GM18873 (cell line): Measurements from ENCODE around the gene VDAC2.

Source experiments
- ATAC-seq: cut with Tn5 transposase; IDR thresholded peaks from one replicate; pipeline ENCODE4 v1.9.1; 2021; ENCODE audit warnings: mild to moderate bottlenecking, moderate library complexity, moderate number of reproducible peaks; ENCODE audit not compliant: unreplicated experiment, low FRiP score

Gene VDAC2

DNA sequence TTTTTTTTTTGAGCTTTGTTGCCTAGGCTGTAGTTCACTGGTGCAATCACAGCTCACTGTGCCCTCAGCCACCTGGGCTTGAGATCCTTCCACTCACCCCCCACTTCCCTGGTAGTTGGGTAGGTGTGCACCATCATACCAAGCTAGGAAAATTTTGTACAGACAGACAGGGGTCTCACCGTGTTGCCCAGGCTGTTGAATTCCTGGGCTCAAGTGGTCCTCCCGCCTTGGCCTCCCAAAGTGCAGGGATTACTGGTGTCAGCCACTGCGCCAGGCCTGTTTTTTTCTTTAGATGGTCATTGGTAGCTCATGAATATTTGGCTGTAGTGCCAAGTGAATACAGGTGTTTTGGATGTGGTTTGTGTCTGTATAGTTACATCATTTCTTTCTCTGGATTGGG lies 17.7 kb downstream of the VDAC2 start:
- ATAC-seq: no peak

DNA sequence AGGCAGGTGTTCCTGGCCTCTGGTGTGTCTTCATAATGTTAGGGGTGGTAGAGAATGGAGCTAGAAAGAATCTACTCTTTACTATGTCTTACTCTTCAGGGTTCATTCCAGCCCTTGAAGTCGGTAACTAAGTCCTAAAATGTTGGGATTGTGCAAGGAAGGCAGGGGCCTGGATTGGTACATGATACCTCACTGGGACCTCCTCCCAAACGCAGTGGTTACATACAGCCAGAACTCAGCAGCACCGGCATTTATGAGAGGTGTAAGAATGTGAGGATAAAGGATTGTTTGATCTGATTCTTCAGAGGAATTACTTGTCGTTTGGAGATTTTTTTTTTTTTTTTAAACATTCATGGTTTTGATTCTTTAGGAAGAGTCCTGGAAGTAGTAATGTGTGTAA lies 18.2 kb downstream of the VDAC2 start:
- no peak for ATAC-seq

DNA sequence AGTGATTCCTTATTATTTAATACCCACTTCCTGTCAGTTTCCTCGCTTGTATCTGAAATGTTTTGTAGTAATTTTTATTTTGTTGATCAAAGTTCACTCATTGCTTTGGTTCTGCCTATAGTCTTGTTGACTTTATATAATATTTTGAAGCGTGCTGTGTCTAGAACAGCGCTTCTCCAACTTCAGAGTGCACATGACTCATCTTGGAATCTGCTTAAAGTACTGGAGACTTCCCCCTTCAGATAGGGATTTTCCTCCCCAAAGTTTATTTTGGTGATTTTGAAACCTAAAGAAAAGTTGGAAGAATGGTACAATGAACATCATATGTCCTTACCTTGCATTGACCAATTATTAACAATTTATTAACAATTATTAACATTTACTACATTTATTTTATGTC lies 19.4 kb downstream of the VDAC2 start:
- no peak for ATAC-seq

DNA sequence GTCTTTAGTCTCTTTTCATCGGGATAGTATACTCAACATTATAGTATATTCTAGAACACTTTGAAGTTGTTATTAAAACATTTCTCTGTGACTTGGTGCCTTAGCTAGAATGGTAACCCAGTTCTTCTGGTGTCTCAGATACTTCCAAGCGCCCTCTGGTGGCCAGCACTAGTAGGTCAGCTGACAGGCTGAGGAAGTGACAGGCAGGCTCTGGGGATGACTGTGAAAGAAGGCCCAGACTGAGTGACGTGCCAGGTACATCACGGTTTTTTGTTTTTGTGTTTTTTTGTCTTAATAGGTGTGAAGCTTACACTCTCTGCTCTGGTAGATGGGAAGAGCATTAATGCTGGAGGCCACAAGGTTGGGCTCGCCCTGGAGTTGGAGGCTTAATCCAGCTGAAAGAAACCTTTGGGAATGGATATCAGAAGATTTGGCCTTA lies 20.0 kb downstream of the VDAC2 start:
- no peak for ATAC-seq

DNA sequence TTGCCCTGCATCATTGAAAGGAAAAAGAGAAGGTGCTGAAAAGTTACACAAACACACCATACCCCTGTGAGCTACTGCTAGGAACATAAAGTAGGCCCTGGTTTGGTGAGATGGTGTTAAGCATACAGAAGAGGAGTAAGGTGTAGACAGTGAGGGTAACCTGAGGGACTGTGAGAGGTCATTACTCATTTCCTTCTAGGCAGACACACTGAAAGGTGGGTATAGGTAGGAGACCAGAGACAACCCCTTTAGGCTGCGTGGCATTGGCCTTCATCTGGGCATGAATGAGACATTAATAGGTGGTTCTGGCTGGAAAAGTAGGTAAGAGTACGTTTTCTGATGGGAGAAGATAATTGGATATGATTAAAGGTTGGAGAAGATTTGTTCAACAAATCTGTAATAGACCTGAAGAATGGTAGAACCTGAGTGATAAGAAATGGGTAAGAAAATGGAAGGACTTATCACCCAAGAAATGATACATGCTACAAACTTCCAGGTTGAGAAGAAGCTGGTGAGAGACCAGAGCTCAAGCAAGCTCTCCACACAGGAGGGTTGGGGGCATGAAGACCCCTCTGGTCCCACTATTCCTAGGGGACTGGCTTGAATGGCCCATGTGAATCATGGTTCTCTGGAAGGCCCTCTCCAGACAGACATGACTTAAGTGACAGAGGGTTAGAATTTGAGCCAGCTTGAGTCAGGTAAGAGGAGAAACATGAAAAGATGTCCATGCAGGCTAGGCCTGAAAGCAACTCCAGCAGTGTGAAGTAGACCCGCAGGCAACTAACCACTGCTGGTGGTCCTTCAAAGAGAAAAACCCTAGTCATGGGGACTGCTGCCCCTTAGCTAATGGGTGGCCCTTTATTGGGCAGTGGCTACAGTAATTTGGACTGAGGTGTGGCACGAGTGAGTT lies 21.3 kb downstream of the VDAC2 start:
- no peak for ATAC-seq

DNA sequence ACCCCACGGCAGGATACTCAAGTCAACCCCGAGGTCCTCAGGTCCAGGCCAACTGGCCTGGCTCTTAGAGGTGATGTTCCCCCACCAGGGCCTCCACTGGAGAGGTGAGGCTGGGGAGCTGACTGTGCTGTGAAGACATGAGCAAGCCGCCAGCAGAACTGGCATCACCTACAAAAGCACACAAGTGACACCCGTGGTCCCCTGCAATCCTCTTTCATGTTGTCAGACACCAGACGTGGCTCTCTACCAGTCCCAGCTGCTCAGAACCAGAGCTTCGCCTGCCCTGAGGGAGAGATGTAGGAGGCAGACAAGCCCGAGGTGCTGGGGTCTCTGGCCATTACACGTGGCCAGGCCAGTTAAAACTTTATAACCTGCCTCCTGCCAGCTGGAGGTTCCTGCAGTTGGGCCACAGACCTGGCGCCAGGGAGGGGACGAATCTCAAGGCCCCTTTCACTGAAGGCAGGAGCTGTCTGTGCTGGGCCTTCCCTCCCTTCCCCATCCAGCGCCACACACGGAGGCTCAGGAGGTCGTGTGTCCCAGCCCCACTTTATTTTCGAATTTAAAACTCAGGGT lies 22.9 kb downstream of the VDAC2 start:
- no peak for ATAC-seq

DNA sequence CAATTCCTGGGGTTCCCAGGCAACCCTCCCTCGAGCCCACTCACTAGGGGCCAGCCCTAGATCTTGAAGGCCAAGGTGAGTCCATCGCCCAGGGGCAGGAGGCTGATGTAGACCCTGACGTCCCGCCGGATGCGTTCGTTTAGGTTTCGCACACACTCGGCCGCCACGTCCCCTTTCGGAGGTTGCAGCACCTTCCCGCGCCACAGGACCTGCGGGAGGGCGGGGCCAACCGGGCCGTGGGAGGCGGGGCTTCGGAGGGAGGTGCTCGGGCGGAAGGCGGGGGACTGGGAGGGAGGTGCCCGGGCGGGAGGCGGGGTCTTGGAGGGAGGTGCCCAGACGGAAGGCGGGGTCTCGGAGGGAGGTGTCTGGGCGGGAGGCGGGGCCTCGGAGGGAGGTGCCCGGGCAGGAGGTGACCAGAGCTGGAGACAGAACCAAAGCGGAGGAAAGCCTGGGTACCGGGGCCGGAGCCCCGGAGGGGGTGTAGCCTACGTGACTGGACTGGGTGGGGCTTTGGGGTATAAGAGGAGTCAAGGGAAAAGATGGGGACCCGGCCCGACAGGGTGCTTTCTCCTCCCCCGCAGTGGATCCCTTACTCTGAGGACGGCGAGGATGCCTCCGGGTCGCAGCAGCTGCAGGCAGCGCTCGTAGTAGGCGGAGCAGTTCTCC lies 23.6 kb downstream of the VDAC2 start:
- peak; percentile 33 for ATAC-seq

DNA sequence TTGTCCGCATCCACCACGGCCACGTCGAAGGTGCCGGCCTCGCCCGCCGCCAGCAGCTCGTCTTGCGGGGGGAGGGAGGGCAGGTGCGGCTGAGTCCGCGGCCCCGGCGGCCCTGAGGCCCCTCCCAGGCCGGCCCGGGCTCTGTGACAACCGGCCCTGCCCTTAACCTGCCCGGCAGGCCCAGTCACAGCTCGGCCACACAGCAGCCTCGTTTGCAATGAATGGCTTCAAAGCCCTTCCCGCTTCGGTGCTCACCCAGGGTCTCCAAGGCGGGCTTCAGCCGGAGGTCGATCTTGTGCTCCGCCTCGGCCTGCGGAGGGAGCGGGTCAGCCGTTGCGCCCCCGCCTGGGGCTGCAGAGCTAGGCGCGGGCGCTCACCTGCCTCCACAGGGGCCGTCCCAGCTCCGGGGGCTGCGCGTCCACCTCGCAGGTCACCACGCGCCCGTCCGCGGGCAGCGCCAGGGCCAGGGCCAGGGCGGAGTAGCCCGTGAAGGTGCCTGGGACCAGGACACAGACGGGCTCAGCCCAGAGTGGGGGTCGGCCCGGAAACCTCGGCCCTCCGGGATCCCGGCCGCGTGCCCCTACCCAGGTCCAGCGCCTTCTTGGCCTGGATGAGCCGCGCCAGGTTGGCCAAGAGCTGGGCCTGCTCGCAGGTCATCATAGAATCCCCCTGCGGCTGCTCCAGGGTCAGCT lies 24.2 kb downstream of the VDAC2 start:
- ATAC-seq: no peak

DNA sequence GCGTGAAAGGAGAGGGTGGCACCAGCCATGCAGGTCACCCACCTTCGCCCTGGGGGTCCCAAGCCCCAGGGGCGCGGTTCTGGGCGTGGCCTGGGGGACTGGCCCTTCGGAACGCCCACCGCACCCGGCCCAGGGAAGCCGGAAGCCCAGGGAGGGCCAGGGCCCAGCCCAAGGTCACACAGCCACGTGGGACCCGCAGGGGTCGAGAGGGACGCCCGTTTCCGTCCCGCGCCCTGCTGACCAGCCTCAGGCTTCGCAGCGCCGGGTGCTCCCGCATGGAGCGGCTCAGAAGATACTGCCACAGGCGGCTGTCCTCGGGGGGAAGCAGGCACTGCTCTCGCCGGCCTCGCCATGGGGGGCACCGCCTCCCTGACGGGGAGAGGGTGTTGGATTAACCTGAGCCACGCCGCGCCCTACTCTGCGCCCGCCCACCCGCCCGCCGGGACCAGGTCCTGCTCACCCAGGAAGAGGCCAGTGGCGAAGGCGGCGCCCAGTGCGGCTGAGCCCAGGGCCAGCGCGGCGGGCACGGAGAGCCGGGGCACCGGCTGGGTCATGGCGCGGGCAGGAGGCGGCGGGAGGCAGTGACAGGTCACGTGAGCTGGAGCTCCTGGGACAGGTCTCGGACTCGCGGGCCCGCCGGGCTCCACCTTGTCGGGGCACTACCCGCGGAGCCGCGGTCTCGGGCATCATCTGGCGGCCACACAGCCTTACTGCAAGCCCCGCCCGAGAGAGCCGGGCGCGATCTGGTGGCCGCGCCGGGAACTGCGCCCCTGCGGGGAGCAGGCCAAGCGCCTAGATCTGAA lies 25.0 kb downstream of the VDAC2 start, which contains the start of gene COMTD1:
COMTD1 (minus strand) TSS at position 583 of the 803 bp plus-strand sequence; CDS start at position 554, 29 bp downstream.
- peak; percentile 60 for ATAC-seq

DNA sequence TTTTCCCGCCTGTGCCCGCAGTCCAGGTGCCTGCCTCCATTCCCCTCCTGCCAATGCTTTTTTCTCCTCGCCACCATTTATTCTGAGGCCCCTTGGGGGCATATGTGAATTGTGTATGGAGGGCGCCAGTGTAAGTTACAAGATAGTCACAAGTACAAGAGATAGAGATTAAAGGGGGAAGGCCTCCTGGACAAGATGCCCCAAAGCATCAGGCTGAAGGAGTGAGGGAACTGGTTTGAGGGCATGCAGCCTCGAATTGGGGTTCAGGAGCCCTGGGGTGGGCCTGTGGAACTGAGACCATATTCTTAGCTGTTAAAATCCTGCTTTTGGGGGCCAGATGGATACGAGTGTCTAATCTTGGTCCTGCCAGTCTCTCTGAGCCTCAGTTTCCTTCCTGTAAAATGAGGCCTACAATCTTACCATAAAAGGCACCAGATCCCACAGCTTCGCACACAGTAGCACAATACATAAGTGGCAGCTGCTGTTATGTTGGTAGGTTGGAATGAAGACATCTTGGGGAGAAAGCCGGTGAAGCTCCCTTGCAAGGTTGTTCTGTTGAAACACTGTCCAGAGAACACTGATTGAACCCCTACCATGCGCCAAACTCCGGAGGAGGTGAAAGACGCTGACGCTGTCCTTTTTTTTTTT lies 25.7 kb downstream of the VDAC2 start:
- ATAC-seq: no peak

DNA sequence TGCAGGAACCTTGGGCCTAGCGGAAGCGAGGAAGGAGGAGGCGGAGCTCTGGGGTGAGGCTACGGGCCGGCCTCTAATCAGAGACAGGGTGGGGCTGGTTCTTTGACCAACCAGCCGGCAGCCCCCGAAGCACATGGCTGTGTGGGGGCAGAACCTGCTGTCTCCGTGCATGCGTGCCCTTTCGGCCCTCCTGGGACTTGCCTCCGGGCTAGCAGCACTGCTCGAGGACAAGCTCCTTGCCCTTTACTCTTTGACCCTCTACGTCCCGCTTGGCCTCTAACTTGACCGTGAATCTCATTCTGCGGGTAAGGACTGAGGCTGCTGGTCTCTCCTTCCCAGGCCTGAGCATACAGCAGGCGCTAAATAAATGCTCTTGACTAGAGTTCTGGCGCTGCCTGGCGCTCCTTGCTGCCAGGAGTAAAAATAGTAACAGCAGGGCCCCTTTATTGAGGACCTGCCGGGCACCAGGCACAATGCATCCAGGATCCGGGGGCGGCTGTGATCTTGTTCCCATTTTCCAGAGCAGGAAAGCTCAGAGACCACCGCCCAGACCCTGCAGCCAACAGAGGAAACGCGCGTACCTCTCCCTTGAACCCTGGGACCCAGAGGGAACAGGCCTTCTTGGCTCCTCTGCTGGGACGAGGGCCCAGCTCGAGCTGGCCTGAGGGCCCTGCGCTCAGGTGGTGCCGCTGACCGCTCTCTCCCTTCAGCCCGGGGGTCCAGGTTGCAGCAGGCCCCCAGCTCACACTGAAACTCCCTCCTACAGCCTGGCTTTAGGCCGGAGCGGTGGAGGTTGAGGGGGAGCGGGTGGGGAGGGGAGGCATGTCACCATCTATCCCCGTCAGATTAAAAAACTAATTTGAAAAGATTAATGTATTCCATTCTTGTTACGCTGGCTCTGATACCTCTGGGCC lies 27.8 kb downstream of the VDAC2 start:
- no peak for ATAC-seq

DNA sequence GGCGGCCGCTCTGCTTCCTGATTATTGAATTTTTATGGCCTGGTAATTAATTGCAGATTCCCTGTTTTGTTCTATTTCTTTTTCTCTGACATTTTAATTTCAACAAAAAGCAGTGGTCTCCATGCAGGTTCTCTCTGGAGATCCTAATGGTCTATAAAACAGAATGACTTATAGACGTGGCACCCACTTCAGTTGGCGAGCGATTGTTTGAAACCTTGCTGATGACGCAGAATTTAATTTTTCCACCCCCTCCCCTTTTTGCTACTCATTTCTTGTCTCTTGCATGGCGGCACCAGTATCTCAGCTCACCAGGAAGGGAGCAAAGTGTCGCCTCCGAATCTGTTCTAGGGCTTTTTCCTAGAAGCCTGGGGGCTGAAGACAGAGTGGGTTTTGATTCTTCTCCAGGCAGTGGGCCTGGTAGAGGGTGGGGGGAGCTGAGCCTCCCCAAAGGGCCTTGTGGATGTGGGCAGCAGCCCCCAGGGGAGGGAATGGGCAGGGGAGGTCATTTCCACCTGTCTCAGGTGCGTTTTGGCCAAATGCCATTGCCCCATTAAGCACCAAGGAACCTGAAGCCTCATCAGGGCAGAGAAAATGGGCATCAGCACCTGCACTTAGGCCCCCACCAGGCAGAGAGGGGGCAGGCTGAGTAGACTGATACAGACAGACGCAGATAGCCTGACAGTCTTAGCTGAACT lies 28.6 kb downstream of the VDAC2 start:
- ATAC-seq: no peak

DNA sequence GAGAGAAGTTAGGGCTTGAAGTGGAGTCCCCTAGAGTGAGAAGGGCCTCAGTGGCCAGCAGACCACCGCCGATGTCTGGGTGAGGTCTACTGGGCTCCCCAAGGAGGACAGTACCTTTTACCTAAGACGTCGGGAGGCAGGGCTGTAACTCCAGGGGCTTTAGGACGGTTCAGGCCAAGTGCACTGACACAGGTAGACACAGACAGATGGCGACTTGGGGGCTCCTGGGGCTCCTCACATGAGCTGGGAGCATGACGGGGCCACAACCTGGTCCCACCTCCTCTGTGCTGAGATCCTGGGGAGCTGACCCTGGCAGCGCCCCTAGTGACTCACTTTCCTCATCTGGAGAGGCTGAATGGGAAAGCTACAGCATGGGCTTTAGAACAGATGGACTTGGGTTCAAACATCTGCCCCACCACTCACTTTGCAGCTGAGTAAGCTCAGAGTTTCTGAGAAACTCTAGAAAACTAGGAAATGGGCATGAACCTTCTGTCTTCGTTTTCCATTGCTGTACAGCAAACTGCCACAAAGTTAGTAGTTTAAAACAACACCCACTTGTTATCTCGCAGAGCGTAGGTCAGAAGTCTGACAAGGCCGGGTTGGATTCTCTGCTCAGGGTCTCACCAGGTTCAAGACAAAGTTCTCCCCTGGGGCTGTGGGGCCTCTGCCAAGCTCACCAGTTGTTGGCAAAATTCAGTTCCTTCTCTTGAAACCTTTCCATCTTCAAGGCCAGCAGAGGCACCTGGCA lies 29.9 kb downstream of the VDAC2 start:
- no peak for ATAC-seq

DNA sequence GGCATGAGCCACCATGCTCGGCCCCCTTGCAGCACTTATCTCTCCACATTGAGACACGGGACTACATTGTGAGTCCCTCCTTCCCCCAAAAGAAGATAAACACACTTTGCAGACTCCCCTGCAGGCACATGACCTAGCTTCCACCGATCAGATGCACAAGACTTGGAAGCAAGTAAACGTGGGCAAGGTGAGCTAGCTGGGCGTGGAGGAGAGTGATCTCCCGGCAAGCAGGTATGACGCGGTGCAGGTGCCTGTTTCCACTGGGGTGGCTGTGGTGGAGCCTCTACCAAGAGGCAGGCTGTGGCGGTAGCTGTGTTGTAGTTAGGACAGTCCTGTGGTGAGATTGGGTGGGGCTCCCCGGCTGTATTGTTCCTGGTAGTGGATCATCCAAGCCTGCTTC lies 32.8 kb downstream of the VDAC2 start:
- no peak for ATAC-seq

DNA sequence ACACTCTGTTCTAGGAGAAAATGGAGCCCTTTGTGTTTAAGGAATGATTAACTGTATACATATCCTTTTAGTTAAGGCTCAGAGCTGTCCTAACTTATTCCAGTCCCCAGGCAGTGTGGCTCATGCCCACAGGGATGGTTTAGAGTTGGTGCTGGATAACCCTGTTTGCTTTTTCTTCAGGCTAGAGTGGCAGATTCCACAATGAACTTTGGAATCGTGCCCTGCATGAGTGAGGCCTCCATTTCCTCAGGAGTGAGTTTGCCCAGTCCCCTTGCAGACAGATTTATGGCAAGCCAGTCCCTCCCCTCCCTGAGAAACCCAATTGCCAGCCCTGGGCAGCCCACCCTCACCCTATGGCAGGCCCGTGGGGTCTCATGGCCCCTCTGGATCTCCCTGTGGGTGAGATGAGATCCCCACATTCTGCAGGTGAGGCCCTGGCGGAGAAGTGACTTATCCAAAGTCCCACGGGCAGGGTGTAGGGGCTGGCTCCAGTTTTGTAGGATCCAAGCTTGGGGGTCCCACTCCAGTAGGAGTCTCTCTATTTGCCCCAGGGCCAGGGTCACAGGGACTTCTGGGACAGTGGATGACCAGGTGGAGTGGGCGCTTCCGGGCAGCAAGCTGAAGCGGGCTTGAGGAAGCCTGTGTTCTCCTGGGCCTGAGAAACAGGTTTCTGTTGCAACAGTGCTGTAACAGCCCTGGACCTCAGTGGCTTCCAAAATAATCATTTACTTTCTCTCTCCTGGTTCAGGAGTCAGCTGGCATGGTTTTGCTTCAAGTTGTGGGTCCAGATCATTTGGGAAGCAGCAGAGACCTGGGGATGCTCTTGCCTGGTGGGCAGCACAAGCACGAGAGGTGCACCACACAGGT lies 34.1 kb downstream of the VDAC2 start:
- ATAC-seq: no peak
